Fibroblast of the aortic adventitia (primary cell): ENCODE measurements around the gene SSPN. TPM values are rescaled to one million over a fixed set of nuclear protein-coding genes. Genes with fewer than 3 reads are reported as not detected.

Experiments
- DNase-seq: peaks from one replicate; pipeline ENCODE4 v3.0.0-alpha.2; 2010; ENCODE audit warnings: low read depth
- H3K4me3 ChIP-seq: 2 replicates; pipeline ENCODE4 v1.5.1; 2011; ENCODE audit warnings: low read depth, mild to moderate bottlenecking, control low read depth, low read length, moderate library complexity
- total RNA-seq: library from RNA; depleted of rRNA; stranded (reverse); fragments of >200 nt; gene quantifications from 2 replicates; pipeline ENCODE4 v1.2.3, GENCODE V29; 2012; ENCODE audit warnings: low replicate concordance
- TF ChIP-seq, protein P1 (sequence below): IDR thresholded peaks from 2 replicates; pipeline ENCODE4 v1.5.1; 2011; ENCODE audit warnings: mild to moderate bottlenecking, low read length, control low read depth, inconsistent platforms; ENCODE audit not compliant: insufficient read depth

The SSPN gene
- total RNA-seq, 1 donor: 23.0 TPM

DNA sequence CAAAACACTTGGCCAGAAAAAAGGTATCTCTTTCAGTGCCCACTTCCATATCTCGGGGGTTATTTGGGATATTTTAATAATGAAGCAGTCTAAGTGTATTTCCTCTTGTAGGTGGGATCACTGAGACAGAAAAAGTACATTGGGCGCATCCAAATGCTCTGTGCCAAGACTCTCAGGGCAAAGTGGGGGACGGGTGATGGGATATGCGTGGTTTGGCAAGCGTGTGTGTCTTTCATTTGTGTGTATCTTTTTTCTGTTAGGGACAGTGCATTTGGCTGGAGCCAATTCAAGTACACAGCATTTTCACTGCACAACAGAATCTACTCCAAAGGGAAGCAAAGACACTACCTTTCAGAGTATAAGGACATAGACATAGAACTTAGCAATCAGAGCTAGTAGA lies 29.3 kb downstream of the SSPN start:
- no peak for DNase-seq
- H3K4me3 ChIP-seq: no peak overlapping the region
- TF ChIP-seq, protein P1, sequence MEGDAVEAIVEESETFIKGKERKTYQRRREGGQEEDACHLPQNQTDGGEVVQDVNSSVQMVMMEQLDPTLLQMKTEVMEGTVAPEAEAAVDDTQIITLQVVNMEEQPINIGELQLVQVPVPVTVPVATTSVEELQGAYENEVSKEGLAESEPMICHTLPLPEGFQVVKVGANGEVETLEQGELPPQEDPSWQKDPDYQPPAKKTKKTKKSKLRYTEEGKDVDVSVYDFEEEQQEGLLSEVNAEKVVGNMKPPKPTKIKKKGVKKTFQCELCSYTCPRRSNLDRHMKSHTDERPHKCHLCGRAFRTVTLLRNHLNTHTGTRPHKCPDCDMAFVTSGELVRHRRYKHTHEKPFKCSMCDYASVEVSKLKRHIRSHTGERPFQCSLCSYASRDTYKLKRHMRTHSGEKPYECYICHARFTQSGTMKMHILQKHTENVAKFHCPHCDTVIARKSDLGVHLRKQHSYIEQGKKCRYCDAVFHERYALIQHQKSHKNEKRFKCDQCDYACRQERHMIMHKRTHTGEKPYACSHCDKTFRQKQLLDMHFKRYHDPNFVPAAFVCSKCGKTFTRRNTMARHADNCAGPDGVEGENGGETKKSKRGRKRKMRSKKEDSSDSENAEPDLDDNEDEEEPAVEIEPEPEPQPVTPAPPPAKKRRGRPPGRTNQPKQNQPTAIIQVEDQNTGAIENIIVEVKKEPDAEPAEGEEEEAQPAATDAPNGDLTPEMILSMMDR: no peak

DNA sequence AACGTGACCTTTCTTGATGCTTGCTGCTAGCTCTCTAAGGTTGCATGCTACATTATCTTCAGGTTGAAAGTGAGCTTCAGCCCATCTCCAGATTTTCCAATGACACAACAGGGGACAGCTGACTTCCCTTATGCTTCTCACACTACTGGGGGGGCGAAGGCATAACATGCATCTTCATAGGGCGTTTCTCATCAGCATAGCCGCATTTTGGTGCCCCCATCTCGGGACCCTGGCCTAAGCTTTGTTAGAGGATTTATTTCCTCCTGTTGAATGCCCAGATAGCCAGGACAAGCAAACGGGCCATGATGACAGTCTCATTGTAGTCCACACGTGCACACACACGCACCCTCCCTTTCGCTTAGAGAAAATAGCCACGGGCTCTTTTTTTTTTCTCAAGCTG lies 30.7 kb downstream of the SSPN start:
- H3K4me3 ChIP-seq: no peak overlapping the region
- no peak for DNase-seq
- TF ChIP-seq, protein P1: no peak

DNA sequence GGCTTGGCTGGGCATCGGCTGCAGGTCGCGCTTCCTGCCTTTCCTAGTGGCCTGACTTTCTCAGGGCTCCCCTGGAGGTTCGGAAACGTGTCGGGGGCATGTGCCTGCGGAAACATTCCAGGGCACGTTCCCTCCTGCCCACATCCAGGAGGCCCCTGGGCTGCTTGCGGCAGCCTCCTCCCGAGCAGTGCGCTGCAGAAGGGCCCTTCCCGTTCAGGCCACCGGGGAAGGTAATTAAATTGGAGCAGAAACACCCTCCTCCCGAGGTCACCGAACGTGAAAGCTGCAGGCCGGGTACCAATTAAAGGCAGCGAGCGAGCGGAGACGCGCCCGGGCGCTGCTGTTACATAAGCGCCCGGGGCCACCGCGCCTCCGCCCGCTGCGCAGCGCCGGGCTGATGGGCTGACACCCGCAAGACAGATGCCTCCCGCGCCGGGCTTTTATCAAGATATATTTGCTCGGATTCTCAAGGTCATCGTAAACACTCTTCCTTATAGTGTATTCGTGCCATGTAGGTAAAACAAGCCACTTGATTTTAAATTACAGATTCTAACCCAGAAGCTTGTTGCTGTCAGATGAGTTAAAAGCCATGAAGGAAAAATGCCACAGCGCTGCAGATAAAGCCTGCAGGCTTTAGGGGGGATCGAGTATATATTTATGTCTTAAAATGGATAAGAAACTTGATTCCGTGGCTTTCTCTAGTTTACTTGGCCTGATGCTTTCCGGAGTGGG lies 31.4 kb downstream of the SSPN start:
- TF ChIP-seq, protein P1: no peak
- DNase-seq: no peak
- peak overlapping the region; percentile 25 for H3K4me3 ChIP-seq

DNA sequence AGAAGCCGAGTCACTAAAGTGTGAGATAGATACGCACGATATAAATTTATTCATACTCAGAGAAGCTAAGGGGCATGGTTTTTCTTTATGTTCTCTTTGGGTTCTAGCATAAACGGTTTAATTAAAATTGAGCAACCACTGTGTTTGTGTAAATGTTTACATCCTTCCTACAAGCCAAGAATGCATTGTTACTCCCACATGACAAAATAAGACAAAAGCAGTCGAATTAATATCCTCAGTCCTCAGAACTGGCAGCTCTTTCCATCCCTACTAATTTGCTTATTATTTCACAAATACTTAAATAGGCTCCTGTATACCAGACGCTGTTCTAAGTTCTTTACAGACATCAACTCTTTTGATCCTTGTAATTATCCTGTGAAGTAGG lies 32.0 kb downstream of the SSPN start:
- TF ChIP-seq, protein P1: no peak
- DNase-seq: no peak
- no peak overlapping the region for H3K4me3 ChIP-seq

DNA sequence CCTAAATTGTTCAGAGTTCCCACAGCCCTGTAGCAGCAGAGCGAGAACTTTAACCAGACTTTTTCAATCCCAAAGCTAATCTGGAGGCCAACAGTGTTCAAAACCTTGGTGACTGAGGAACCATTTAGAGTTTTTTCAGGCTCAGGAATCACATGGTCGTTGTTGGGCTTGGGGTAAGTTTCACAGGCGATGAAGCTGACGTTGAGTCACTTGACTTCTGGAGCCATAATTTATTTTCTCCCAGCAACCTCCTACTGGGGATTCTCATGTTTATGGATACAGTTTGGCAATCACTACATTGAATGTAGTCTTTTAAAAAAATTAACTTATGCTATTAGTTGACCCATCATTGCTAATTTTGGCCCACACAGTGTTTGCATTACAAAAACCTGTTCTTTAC lies 34.5 kb downstream of the SSPN start:
- no peak overlapping the region for H3K4me3 ChIP-seq
- no peak for DNase-seq
- TF ChIP-seq, protein P1: no peak

DNA sequence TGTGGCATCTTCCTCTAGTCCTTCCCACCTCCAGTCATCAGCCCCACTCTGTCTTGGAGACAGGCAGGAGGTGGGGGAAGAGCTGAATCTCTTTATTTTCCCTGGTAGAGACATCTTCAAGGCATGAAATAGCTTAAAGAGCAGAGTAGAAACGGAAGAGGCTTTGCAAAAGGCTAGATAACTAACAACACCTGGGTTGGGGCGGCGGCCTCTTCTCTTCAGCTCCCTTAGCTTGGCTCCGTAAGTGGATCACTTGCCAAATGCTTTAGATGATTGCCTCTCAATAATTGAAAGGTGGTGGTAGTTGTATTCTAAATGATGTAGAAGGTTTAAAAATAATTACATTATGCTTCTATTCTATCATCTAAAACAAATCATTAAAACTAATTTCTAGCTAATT lies 36.1 kb downstream of the SSPN start:
- no peak for DNase-seq
- no peak overlapping the region for H3K4me3 ChIP-seq
- TF ChIP-seq, protein P1: no peak

DNA sequence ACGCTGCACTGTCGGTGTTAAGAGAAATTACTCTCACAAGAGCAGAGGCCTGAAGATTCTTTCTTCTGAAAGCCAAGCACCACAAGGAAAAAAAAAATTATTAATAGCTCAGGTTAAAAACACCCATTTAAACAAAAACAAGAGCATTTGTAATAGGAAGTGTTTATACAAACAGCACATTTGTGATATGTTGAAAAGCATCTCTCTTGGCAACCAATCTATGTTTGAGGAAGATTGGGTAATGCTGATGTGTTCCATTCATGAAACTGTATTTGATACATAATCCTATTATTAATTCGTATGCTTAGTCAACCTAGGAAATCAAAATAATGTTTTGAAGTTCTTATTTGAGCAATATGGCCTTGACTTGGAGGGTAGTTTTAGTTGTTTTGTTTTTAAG lies 36.5 kb downstream of the SSPN start:
- DNase-seq: peak; percentile 20
- TF ChIP-seq, protein P1: no peak
- H3K4me3 ChIP-seq: no peak overlapping the region
